HepG2 (cell line): Measurements from ENCODE around the gene ZNF20. TPM values are rescaled to one million over a fixed set of nuclear protein-coding genes. Genes with fewer than 3 reads are reported as not detected.

ENCODE experiments used
- ATAC-seq: fragments of 200-7000 bp; cut with Tn5 transposase; 3 replicates; pipeline ENCODE4 v1.9.1; 2020; ENCODE audit warnings: mild to moderate bottlenecking, moderate library complexity
- BruUV-seq: library from RNA; stranded (reverse); fragments of 400-500 nt; replicated peaks from 2 replicates; lab custom pipeline; 2021; lab: Mats Ljungman, UMichigan
- CTCF ChIA-PET: fragments of 300-600 bp; formaldehyde crosslinking; extraction: SDS; loops from one replicate; lab custom pipeline; 2021; ENCODE audit warnings: low total read pairs, inconsistent platforms, low intra/inter-chr PET ratio; lab: Yijun Ruan, JAX
- POLR2A ChIA-PET: fragments of 350-600 bp; sonication (Branson Sonifier 250); formaldehyde crosslinking; loops from one replicate; lab custom pipeline; 2020; ENCODE audit warnings: antibody characterized with exemption, inconsistent platforms; lab: Yijun Ruan, JAX
- DNase-seq: peaks from one replicate; pipeline ENCODE4 v3.0.0-alpha.2; 2015; ENCODE audit warnings: low spot score
- FAIRE-seq: peaks from 3 replicates; lab custom pipeline; 2011; peaks lifted over from hg19 to GRCh38; lab: Jason Lieb, UNC
- H2AFZ ChIP-seq: one replicate; pipeline ENCODE4 v1.6.1; 2011; ENCODE audit warnings: low read length, inconsistent platforms
- H3K27ac ChIP-seq: fragments of 300-600 bp; 3 replicates; pipeline ENCODE4 v1.8.0; 2011; ENCODE audit warnings: mixed run types, mild to moderate bottlenecking, mixed read lengths, low read length, inconsistent platforms; ENCODE audit not compliant: insufficient read depth; ENCODE audit errors: extremely low read length
- H3K27me3 ChIP-seq, 2 experiments: fragments of 200-600 bp in 1 of 2; 2 replicates in 1 of 2; 3 replicates in 1 of 2; pipeline versions ENCODE4 v1.6.0 to v1.8.0; 2011; ENCODE audit warnings: low read length in 2 of 2, mild to moderate bottlenecking in 2 of 2, moderate library complexity in 2 of 2, inconsistent platforms in 1 of 2; ENCODE audit not compliant: insufficient read depth in 2 of 2, control insufficient read depth in 1 of 2
- H3K36me3 ChIP-seq, 2 experiments: fragments of 200-600 bp in 1 of 2; replicated peaks in 1 of 2; 2 replicates in 1 of 2; 3 replicates in 1 of 2; pipeline versions ENCODE4 v1.5.1 to v1.8.0; 2011; ENCODE audit warnings: low read length in 2 of 2, inconsistent platforms in 1 of 2; ENCODE audit not compliant: insufficient read depth in 2 of 2, control insufficient read depth in 1 of 2
- H3K4me1 ChIP-seq: 2 replicates; pipeline ENCODE4 v1.5.1; 2012; ENCODE audit warnings: low read length, inconsistent platforms; ENCODE audit not compliant: insufficient read depth
- H3K4me2 ChIP-seq: 2 replicates; pipeline ENCODE4 v1.6.0; 2011; ENCODE audit warnings: low read depth, low read length, inconsistent platforms
- H3K4me3 ChIP-seq, 3 experiments: fragments of 200-600 bp in 1 of 3; sonication (generic), shearing (Covaris generic) in 1 of 3; replicated peaks in 1 of 3; 2 replicates each; pipeline ENCODE4 v1.5.1; 2011 to 2016; ENCODE audit warnings: low read length in 3 of 3, inconsistent platforms in 2 of 3, low read depth in 2 of 3, mild to moderate bottlenecking in 2 of 3, control low read depth in 1 of 3, mixed read lengths in 1 of 3; ENCODE audit not compliant: insufficient read depth in 1 of 3
- H3K79me2 ChIP-seq: one replicate; pipeline ENCODE4 v1.6.1; 2011; ENCODE audit warnings: low read length, inconsistent platforms; ENCODE audit not compliant: insufficient read depth
- H3K9ac ChIP-seq: 2 replicates; pipeline ENCODE4 v1.6.0; 2011; ENCODE audit warnings: mild to moderate bottlenecking, low read depth, low read length, inconsistent platforms; ENCODE audit not compliant: insufficient read depth
- H3K9me3 ChIP-seq: 2 replicates; pipeline ENCODE4 v1.5.1; 2012; ENCODE audit warnings: mild to moderate bottlenecking, low read length
- H4K20me1 ChIP-seq: 2 replicates; pipeline ENCODE4 v1.6.0; 2011; ENCODE audit warnings: inconsistent platforms, mild to moderate bottlenecking, low read length, moderate library complexity; ENCODE audit not compliant: insufficient read depth
- HNRNPL ChIP-seq: fragments of 200-400 bp; formaldehyde crosslinking; IDR thresholded peaks from 2 replicates; pipeline ENCODE4 v1.6.1; 2017; ENCODE audit warnings: mild to moderate bottlenecking, low read depth, low read length
- NFIB ChIP-seq: sonication (generic); formaldehyde crosslinking; IDR thresholded peaks from 2 replicates; pipeline ENCODE4 v1.9.0; 2021; ENCODE audit warnings: missing genetic modification reagents, mild to moderate bottlenecking, borderline replicate concordance
- NFYB ChIP-seq: sonication (generic); formaldehyde crosslinking; IDR thresholded peaks from 2 replicates; pipeline ENCODE4 v1.4.0; 2020; ENCODE audit warnings: missing genetic modification reagents
- NFYC ChIP-seq: IDR thresholded peaks from 2 replicates; pipeline ENCODE4 v1.6.1; 2016; ENCODE audit warnings: missing genetic modification reagents, missing compliant biosample characterization
- SP1 ChIP-seq, 2 experiments: fragments of 450-650 bp in 1 of 2; sonication (generic) in 1 of 2; formaldehyde crosslinking in 1 of 2; IDR thresholded peaks; 2 replicates each; pipeline versions ENCODE4 v1.4.0 to v1.6.1; 2016 to 2020; ENCODE audit warnings: missing genetic modification reagents in 1 of 2
- STAT6 ChIP-seq: sonication (generic); formaldehyde crosslinking; IDR thresholded peaks from 2 replicates; pipeline ENCODE4 v1.4.0; 2020; ENCODE audit warnings: missing genetic modification reagents, mild to moderate bottlenecking, borderline replicate concordance
- WIZ ChIP-seq: sonication (generic); formaldehyde crosslinking; IDR thresholded peaks from 2 replicates; pipeline ENCODE4 v1.5.1; 2020; ENCODE audit warnings: mild to moderate bottlenecking, missing genetic modification reagents
- ZNF256 ChIP-seq: sonication (generic); formaldehyde crosslinking; conservative IDR thresholded peaks from 2 replicates; pipeline ENCODE4 v1.4.0; 2020; ENCODE audit warnings: missing genetic modification reagents
- WGBS: methylation state at CpG from one replicate; pipeline ENCODE4 v1.1.6; 2017; ENCODE audit warnings: low lambda C conversion rate; 5-methylcytosine and 5-hydroxymethylcytosine counted together
- in situ Hi-C: cut with HindIII; loops from 2 replicates; pipeline ENCODE4 v1.10.0; 2017; ENCODE audit warnings: low pct_unique_long_range_greater_than_20kb; ENCODE audit not compliant: extremely low pct_ligation_motif_present
- intact Hi-C: fragments of 100-400 bp; cut with micrococcal nuclease; formaldehyde crosslinking; loops from one replicate; pipeline ENCODE4 v1.10.0; 2022; ENCODE audit not compliant: unreplicated experiment
- polyA plus RNA-seq, 8 experiments: library from polyadenylated mRNA; depleted of rRNA in 3 of 8; stranded (reverse) in 7 of 8; unstranded in 1 of 8; fragments of >200 nt; fragmentation: Illumina TruSeq in 4 of 8; extraction: Trizol in 4 of 8; gene quantifications; 2 replicates each; pipeline versions ENCODE4 v1.2.1 to v1.2.3, GENCODE V29; 2011 to 2016; ENCODE audit warnings: low read depth in 4 of 8, missing spikeins in 1 of 8, mixed read lengths in 1 of 8; ENCODE audit not compliant: insufficient read depth in 1 of 8
- total RNA-seq, 5 experiments: library from RNA; depleted of rRNA; stranded (reverse); fragments of >200 nt; fragmentation: Illumina TruSeq; extraction: Trizol; gene quantifications; 2 replicates each; pipeline ENCODE4 v1.2.3, GENCODE V29; 2016; ENCODE audit warnings: low read depth in 1 of 5
- TF ChIP-seq, protein P1 (sequence below): sonication (generic); formaldehyde crosslinking; IDR thresholded peaks from 2 replicates; pipeline ENCODE4 v1.4.0; 2020; ENCODE audit warnings: missing genetic modification reagents

ZNF20 gene
- total and polyA plus RNA-seq, 2 of the 13 experiments (the other 11 are each of a cell fraction or from before 2014, with no cell fraction given), result 1.6 to 8.0 TPM

DNA sequence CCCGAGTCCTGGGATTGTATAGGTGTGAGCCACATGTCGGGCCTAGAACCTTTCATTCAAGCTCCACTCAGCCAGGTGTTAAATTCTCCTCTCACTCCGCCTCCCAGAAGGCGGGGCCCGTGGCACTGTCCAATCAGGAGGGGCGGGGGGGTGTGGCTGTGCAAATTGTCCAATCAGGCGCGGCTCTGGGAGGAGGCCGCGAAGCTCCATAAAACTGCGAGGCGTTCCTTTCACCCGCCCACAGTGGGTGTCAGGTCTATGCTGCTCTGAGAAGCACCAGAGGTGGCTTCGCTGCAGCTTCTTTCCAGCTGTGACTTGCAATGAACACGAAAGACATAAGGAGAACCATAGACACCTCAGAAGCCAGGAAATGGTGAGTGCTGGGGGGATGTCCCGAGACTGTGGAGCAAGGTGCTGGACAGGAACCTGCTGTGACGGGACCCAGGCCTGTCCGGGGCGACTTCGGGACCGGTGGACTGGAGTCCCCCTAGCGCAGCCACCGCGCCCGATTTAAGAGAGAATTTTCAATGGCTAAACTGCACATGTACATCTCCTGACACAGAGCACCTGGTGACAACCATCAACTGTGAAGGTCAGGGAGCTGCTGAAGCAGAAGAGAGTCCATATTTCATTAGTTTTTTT lies 19.7 kb upstream of the ZNF20 start:
- Histone ChIP-seq H3K79me2 (peaks cover 27% of the 10 kb centered on the region), H4K20me1 (no peaks in the 10 kb centered on the region; the same call in 1 of the 2 replicates), H3K27me3 (no peaks in the 10 kb centered on the region; a peak in 1 of 5 replicates), H3K36me3 (no peaks in the 10 kb centered on the region), H3K4me2 (no peak overlapping the region), H3K9me3 (no peaks in the 10 kb centered on the region), H3K4me3 (no peak overlapping the region), H3K9ac (no peak overlapping the region), H3K4me1 (peaks cover 41% of the 10 kb centered on the region), H3K27ac (no peak overlapping the region), H2AFZ (no peak overlapping the region)
- intact Hi-C loops (no loop called here), in situ Hi-C loops (no loop called here)
- no peak for ATAC-seq
- ChIA-PET CTCF (no interaction called here), POLR2A (no interaction called here)
- FAIRE-seq, result no peak
- 89% methylated on average over 17 of the region's 25 CpGs for WGBS
- DNase-seq, result no peak
- TF ChIP-seq NFIB (CRISPR knock-in tag) (no peak), ZNF256 (CRISPR knock-in tag) (no peak), STAT6 (CRISPR knock-in tag) (no peak), HNRNPL (no peak), SP1 (IDR thresholded peaks at IDR 0.05) (no peak), SP1 (CRISPR knock-in tag; IDR thresholded peaks at IDR 0.05) (peak; percentile 14; the same call in 1 of the 2 replicates), NFYB (CRISPR knock-in tag) (peak; percentile 68), NFYC (peak; percentile 61), WIZ (CRISPR knock-in tag) (no peak)
- TF ChIP-seq, protein P1, sequence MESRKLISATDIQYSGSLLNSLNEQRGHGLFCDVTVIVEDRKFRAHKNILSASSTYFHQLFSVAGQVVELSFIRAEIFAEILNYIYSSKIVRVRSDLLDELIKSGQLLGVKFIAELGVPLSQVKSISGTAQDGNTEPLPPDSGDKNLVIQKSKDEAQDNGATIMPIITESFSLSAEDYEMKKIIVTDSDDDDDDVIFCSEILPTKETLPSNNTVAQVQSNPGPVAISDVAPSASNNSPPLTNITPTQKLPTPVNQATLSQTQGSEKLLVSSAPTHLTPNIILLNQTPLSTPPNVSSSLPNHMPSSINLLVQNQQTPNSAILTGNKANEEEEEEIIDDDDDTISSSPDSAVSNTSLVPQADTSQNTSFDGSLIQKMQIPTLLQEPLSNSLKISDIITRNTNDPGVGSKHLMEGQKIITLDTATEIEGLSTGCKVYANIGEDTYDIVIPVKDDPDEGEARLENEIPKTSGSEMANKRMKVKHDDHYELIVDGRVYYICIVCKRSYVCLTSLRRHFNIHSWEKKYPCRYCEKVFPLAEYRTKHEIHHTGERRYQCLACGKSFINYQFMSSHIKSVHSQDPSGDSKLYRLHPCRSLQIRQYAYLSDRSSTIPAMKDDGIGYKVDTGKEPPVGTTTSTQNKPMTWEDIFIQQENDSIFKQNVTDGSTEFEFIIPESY (CRISPR knock-in tag), result 0 out of 2 replicates have a peak, but pooled peaks have one; percentile 61
- BruUV-seq, result no TSS peak
